ENCODE results near the gene SNRNP25.

Gene SNRNP25

DNA sequence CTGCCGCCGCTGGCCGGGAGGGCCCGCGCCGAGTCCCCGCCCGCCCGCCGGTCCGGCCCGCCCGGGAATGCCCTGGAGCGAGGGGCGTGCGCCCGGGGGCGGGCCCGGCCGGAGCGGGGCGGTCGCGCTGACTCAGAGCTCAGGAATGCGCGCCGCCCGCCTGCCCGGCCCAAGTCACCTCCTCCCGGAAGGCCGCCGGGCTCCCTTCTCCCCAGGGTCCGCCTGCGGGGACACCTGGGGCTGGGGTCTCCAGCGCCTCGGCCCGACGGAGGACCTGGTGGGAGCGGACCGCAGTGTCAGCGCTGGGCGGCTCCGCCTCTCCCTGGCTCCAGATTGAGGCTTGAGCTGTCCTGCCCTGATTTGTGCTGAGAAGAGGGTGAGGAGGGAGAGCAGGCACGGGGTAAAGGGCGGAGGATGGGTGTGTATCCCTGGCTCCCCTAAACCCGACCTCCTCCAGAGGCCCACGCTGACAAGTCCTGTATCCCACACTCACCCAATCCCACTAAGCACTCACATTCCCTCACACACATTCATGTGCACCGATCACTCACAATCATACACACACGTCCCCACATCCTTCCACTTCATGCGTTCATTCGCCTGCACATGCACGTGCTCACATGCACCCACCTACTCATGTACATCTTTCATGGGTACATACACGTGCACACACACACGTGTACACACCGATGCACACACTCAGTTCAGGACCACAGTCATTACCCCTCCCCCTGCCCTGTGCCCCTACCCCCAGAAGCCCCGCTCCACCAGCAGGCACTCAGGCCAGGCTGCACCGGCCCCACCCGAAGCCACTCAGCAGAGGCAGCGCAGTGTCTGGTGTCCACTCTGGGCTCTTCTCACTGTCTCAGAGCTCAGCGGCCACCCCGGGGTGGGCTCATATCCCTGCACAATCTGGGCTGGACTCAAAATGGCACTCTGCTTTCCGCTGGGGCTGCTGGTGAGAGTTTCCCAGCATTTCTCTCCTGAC is 19.2 kb downstream of the SNRNP25 start, which contains the start of gene RHBDF1:
Gene RHBDF1 (minus strand): TSS at position 71 of the 988 bp plus-strand sequence. CDS start 7,616 bp downstream, outside the sequence.
- Histone ChIP-seq H3K4me2 (ENCODE audit: low read length) (peak within 1 kb of the TSS; percentile 20; the same call in 1 of the 2 replicates), H3K9me2 (ENCODE audit: low read depth, low read length) (no peaks in the 10 kb centered on the region), H3K27ac (ENCODE audit: low read depth, low read length, poor library complexity, severe bottlenecking) (no peak within 1 kb of the TSS), H3K9ac (ENCODE audit: low read length) (no peak within 1 kb of the TSS), H4K20me1 (ENCODE audit: insufficient read depth, low read length) (no peaks in the 10 kb centered on the region), H2AFZ (ENCODE audit: low read length) (no peak within 1 kb of the TSS), H3K4me1 (ENCODE audit: insufficient read depth, low read length, severe bottlenecking) (peaks cover 14% of the 10 kb centered on the region), H3K27me3 (ENCODE audit: insufficient read depth, low read length) (peaks cover 6% of the 10 kb centered on the region; the same call in 1 of the 2 replicates), H3K79me2 (ENCODE audit: insufficient read depth, low read length) (no peaks in the 10 kb centered on the region), H3K4me3 (ENCODE audit: low read depth, low read length, poor library complexity, severe bottlenecking) (no peak within 1 kb of the TSS), H3K9me3 (ENCODE audit: low read length) (no peaks in the 10 kb centered on the region), H3K36me3 (ENCODE audit: insufficient read depth, low read length) (no peaks in the 10 kb centered on the region), H3F3A (ENCODE audit: insufficient read depth, low read length) (no peaks in the 10 kb centered on the region)
- no peak for TF ChIP-seq EZH2 (IDR thresholded peaks at IDR 0.05; ENCODE audit: borderline replicate concordance, low read length)
- TF ChIP-seq, protein P1, sequence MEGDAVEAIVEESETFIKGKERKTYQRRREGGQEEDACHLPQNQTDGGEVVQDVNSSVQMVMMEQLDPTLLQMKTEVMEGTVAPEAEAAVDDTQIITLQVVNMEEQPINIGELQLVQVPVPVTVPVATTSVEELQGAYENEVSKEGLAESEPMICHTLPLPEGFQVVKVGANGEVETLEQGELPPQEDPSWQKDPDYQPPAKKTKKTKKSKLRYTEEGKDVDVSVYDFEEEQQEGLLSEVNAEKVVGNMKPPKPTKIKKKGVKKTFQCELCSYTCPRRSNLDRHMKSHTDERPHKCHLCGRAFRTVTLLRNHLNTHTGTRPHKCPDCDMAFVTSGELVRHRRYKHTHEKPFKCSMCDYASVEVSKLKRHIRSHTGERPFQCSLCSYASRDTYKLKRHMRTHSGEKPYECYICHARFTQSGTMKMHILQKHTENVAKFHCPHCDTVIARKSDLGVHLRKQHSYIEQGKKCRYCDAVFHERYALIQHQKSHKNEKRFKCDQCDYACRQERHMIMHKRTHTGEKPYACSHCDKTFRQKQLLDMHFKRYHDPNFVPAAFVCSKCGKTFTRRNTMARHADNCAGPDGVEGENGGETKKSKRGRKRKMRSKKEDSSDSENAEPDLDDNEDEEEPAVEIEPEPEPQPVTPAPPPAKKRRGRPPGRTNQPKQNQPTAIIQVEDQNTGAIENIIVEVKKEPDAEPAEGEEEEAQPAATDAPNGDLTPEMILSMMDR (IDR thresholded peaks at IDR 0.05; ENCODE audit: low read length): no peak

DNA sequence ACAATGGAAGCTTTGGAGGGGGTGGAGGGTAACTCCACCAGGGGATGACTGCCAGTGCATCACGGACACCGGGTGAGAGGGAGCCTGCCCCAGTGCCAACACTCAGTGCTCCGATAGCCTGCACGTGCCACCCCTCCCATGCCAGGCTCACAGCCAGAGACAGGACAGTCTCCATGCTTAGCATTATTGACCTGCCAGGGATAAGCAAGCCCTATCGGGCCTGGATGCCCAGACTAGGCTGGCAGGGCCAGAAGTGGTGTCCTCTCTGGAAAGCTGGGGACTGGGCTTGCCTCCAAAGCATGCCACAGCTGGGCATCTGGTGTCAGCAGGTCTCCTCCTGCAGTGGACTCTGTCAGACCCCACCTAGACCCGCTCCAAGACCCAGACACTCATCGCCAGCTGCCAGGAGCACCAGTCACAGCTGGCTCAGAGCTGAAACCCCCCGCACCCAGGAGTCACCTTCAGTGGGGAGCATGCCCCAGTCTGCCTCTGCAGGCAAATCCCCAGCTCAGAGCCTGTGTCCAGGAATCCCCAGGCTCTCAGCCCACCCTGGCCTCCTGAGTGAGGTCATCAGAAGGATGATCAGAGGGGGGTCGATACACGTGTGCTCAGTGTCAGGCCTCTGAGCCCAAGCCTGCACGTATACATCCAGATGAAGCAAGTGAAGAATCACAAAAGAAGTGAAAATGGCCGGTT is 20.6 kb downstream of the SNRNP25 start:
- Histone ChIP-seq H2AFZ (ENCODE audit: low read length) (no peak overlapping the region), H3K79me2 (ENCODE audit: insufficient read depth, low read length) (no peaks in the 10 kb centered on the region), H3K4me1 (ENCODE audit: insufficient read depth, low read length, severe bottlenecking) (peaks cover 22% of the 10 kb centered on the region), H3K9me3 (ENCODE audit: low read length) (no peaks in the 10 kb centered on the region), H3K27me3 (ENCODE audit: insufficient read depth, low read length) (peaks cover 6% of the 10 kb centered on the region; the same call in 1 of the 2 replicates), H3K36me3 (ENCODE audit: insufficient read depth, low read length) (no peaks in the 10 kb centered on the region), H4K20me1 (ENCODE audit: insufficient read depth, low read length) (no peaks in the 10 kb centered on the region), H3K9ac (ENCODE audit: low read length) (no peak overlapping the region), H3K4me2 (ENCODE audit: low read length) (no peak overlapping the region), H3K27ac (ENCODE audit: low read depth, low read length, poor library complexity, severe bottlenecking) (no peak overlapping the region), H3K4me3 (ENCODE audit: low read depth, low read length, poor library complexity, severe bottlenecking) (no peak overlapping the region), H3K9me2 (ENCODE audit: low read depth, low read length) (no peaks in the 10 kb centered on the region), H3F3A (ENCODE audit: insufficient read depth, low read length) (no peaks in the 10 kb centered on the region)
- TF ChIP-seq, protein P1 (IDR thresholded peaks at IDR 0.05; ENCODE audit: low read length): no peak
- TF ChIP-seq EZH2 (IDR thresholded peaks at IDR 0.05; ENCODE audit: borderline replicate concordance, low read length): no peak

DNA sequence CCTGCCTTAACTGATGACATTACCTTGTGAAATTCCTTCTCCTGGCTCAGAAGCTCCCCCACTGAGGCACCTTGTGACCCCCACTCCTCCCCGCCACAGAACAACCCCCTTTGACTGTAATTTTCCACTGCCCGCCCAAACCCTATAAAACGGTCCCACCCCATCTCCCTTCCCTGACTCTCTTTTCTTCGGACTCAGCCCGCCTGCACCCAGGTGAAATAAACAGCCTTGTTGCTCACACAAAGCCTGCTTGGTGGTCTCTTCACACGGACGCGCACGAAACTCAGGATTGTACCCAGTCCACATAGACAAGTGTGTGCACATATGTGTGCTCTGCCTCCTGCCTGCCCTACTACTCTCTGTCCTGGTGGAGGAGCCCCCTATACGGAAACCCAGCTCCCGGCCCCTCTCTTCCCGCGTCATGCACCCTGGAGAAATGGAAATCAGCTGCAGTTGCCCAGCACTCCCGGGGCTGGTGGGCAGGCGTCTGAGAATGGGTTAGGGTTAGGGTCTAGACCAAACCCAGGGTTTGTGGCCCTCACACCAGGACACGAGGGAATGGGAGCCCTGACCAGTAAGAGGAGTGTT is 21.2 kb downstream of the SNRNP25 start:
- no peak overlapping the region for H3K4me2 ChIP-seq (ENCODE audit: low read length)
- no peak overlapping the region for H3K9ac ChIP-seq (ENCODE audit: low read length)
- H3K27ac ChIP-seq (ENCODE audit: low read depth, low read length, poor library complexity, severe bottlenecking): no peak overlapping the region

More for the DNA sequence above, 21.2 kb downstream of the SNRNP25 start:
- Histone ChIP-seq H3K4me1 (ENCODE audit: insufficient read depth, low read length, severe bottlenecking) (peaks cover 22% of the 10 kb centered on the region), H3K9me2 (ENCODE audit: low read depth, low read length) (no peaks in the 10 kb centered on the region), H3K27me3 (ENCODE audit: insufficient read depth, low read length) (peaks cover 6% of the 10 kb centered on the region; the same call in 1 of the 2 replicates), H3K79me2 (ENCODE audit: insufficient read depth, low read length) (no peaks in the 10 kb centered on the region), H3F3A (ENCODE audit: insufficient read depth, low read length) (no peaks in the 10 kb centered on the region), H2AFZ (ENCODE audit: low read length) (no peak overlapping the region), H3K4me3 (ENCODE audit: low read depth, low read length, poor library complexity, severe bottlenecking) (no peak overlapping the region), H3K36me3 (ENCODE audit: insufficient read depth, low read length) (peaks cover 4% of the 10 kb centered on the region; the same call in 1 of the 2 replicates), H3K9me3 (ENCODE audit: low read length) (no peaks in the 10 kb centered on the region), H4K20me1 (ENCODE audit: insufficient read depth, low read length) (no peaks in the 10 kb centered on the region)
- TF ChIP-seq, protein P1 (IDR thresholded peaks at IDR 0.05; ENCODE audit: low read length): no peak
- no peak for TF ChIP-seq EZH2 (IDR thresholded peaks at IDR 0.05; ENCODE audit: borderline replicate concordance, low read length)
